DOHH2 (cell line): Measurements from ENCODE around the gene PEMT.

Source experiments
- H3F3A ChIP-seq: fragments of 200-600 bp; sonication (generic), shearing (Covaris generic); 2 replicates; pipeline ENCODE4 v1.6.0; 2016; ENCODE audit warnings: antibody characterized with exemption, mild to moderate bottlenecking; ENCODE audit not compliant: control insufficient read depth, insufficient read depth
- H3K27ac ChIP-seq: fragments of 200-600 bp; sonication (generic); 2 replicates; pipeline ENCODE4 v1.5.1; 2014; ENCODE audit warnings: low read depth, mild to moderate bottlenecking, low read length, moderate library complexity
- H3K27me3 ChIP-seq: fragments of 200-600 bp; sonication (generic); 2 replicates; pipeline ENCODE4 v1.6.1; 2014; ENCODE audit warnings: mild to moderate bottlenecking, low read length, mixed read lengths; ENCODE audit not compliant: control insufficient read depth
- H3K36me3 ChIP-seq: fragments of 200-600 bp; sonication (generic); 2 replicates; pipeline ENCODE4 v1.6.1; 2014; ENCODE audit warnings: mild to moderate bottlenecking, low read length, moderate library complexity, mixed read lengths; ENCODE audit not compliant: control insufficient read depth
- H3K4me1 ChIP-seq: fragments of 200-600 bp; sonication (generic); 2 replicates; pipeline ENCODE4 v1.6.1; 2014; ENCODE audit warnings: mild to moderate bottlenecking, low read length, mixed read lengths; ENCODE audit not compliant: control insufficient read depth
- H3K4me2 ChIP-seq: fragments of 200-600 bp; sonication (generic); 2 replicates; pipeline ENCODE4 v1.6.0; 2014; ENCODE audit warnings: mild to moderate bottlenecking, low read length, moderate library complexity
- H3K4me3 ChIP-seq: fragments of 200-600 bp; sonication (generic); 2 replicates; pipeline ENCODE4 v1.5.1; 2014; ENCODE audit warnings: mild to moderate bottlenecking, low read length, mixed read lengths
- H3K79me2 ChIP-seq: fragments of 200-600 bp; sonication (generic); 2 replicates; pipeline ENCODE4 v1.6.1; 2014; ENCODE audit warnings: mild to moderate bottlenecking, low read length, mixed read lengths; ENCODE audit not compliant: control insufficient read depth
- H3K9me2 ChIP-seq: fragments of 200-600 bp; sonication (generic); replicated peaks from 2 replicates; pipeline ENCODE4 v1.6.1; 2014; ENCODE audit warnings: mild to moderate bottlenecking, low read length, mixed read lengths; ENCODE audit not compliant: control insufficient read depth
- H3K9me3 ChIP-seq: fragments of 200-600 bp; sonication (generic); 2 replicates; pipeline ENCODE4 v1.6.1; 2014; ENCODE audit warnings: antibody characterized with exemption, low read length, mixed read lengths; ENCODE audit not compliant: control insufficient read depth, insufficient read depth
- H4K20me1 ChIP-seq: fragments of 200-600 bp; sonication (generic); 2 replicates; pipeline ENCODE4 v1.6.0; 2014; ENCODE audit warnings: low read depth, mild to moderate bottlenecking, antibody characterized with exemption, low read length, moderate library complexity; ENCODE audit not compliant: control insufficient read depth, insufficient read depth
- EZH2phosphoT487 ChIP-seq: fragments of 200-600 bp; sonication (generic); IDR thresholded peaks from 2 replicates; pipeline ENCODE4 v1.6.1; 2017; ENCODE audit warnings: borderline replicate concordance, mild to moderate bottlenecking, antibody characterized with exemption, low read length, moderate library complexity, mixed read lengths
- TF ChIP-seq, protein P1 (sequence below): fragments of 200-600 bp; sonication (generic); IDR thresholded peaks from one replicate; pipeline ENCODE4 v1.5.1; 2014; ENCODE audit warnings: antibody characterized with exemption, mild to moderate bottlenecking, low read depth, low read length; ENCODE audit not compliant: poor library complexity, severe bottlenecking

PEMT gene

DNA sequence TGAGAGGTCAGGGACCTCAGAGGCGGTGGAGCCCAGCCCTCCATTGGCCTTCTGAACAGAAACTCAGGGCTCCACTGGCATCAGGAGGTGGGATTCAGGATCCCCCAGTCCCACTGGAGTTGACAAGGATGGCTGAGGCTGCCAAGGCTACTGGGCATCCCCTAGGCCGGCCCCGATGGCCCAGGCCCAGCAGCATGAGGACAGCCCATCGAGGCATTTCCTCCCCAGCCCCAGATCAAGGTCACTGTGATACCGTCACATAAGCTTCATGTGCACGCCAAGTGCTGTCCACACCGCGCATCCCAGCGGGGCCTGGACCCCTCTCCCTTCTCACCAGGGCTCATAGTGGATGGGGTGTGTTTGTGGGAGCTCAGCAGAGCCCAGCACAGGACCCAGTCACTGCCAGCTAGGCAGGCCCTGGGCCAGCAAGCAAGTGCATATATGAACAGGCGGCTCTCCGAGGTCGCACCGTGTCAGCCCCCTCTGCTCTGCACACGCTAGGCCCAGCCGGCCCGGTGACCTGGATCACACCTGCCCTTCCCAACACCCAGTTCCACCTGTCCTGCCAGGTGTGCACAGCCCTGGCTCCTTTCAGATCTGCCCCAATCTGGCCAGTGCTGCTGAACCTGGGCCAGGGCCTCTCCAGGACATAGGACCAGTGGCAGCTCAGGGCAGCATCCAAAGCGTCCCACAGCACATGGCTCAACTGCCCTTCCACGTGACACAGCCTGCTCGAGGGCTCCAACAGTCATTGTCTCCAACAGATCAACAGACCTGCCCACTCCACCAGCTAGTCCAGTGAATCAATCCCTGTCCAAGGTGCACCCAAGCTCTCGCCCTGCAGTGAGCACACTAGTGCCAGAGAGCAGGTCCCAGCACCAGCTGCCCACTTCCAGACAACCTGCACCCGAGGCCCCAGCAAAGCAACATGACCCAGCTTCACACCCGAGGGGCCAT is 62.5 kb downstream of the PEMT start:
- Histone ChIP-seq H3K4me3 (no peak overlapping the region), H3K9me3 (no peaks in the 10 kb centered on the region), H3K36me3 (no peaks in the 10 kb centered on the region), H3K4me1 (no peaks in the 10 kb centered on the region), H3K4me2 (no peak overlapping the region), H3K79me2 (no peaks in the 10 kb centered on the region), H3K27me3 (no peaks in the 10 kb centered on the region), H4K20me1 (no peaks in the 10 kb centered on the region; the same call in 1 of the 2 replicates), H3K9me2 (no peaks in the 10 kb centered on the region), H3F3A (no peaks in the 10 kb centered on the region), H3K27ac (no peak overlapping the region)
- TF ChIP-seq, protein P1, sequence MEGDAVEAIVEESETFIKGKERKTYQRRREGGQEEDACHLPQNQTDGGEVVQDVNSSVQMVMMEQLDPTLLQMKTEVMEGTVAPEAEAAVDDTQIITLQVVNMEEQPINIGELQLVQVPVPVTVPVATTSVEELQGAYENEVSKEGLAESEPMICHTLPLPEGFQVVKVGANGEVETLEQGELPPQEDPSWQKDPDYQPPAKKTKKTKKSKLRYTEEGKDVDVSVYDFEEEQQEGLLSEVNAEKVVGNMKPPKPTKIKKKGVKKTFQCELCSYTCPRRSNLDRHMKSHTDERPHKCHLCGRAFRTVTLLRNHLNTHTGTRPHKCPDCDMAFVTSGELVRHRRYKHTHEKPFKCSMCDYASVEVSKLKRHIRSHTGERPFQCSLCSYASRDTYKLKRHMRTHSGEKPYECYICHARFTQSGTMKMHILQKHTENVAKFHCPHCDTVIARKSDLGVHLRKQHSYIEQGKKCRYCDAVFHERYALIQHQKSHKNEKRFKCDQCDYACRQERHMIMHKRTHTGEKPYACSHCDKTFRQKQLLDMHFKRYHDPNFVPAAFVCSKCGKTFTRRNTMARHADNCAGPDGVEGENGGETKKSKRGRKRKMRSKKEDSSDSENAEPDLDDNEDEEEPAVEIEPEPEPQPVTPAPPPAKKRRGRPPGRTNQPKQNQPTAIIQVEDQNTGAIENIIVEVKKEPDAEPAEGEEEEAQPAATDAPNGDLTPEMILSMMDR, result no peak
- no peak for TF ChIP-seq EZH2phosphoT487

DNA sequence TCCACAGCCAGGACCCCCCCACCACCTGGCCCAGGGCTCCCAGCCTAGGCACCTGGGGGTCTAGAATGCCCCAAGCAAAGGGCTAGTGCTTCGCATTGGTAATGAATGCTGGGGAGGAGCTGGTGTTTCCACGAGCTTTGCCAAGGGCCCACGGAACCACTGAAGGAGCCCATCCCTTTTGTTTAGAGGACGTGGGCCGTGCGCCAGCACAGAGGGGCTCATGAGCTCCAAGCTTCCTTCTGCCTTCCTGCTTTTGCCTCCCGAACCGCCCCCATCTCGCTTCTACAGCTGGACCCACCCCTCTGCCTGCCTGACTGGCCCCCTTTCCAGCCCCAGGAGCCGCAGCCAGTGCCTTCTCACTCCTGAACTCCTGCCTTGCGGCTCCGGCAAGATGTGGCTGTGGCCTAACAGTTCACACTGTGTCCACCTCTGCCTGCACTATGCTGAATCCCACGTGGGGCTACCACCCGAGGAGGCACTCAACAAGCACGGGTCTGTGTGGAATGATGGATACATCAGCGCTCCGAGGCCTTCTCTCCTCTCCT is 63.5 kb downstream of the PEMT start:
- no peaks in the 10 kb centered on the region for H3K27me3 ChIP-seq
- H3K79me2 ChIP-seq, result no peaks in the 10 kb centered on the region
- TF ChIP-seq EZH2phosphoT487, result no peak
- TF ChIP-seq, protein P1, result no peak
- H4K20me1 ChIP-seq, result no peaks in the 10 kb centered on the region; the same call in 1 of the 2 replicates
- H3K4me2 ChIP-seq, result no peak overlapping the region
- no peaks in the 10 kb centered on the region for H3F3A ChIP-seq
- no peak overlapping the region for H3K4me3 ChIP-seq
- H3K27ac ChIP-seq, result no peak overlapping the region
- H3K4me1 ChIP-seq, result no peaks in the 10 kb centered on the region
- no peaks in the 10 kb centered on the region for H3K9me2 ChIP-seq
- no peaks in the 10 kb centered on the region for H3K9me3 ChIP-seq
- H3K36me3 ChIP-seq, result no peaks in the 10 kb centered on the region

DNA sequence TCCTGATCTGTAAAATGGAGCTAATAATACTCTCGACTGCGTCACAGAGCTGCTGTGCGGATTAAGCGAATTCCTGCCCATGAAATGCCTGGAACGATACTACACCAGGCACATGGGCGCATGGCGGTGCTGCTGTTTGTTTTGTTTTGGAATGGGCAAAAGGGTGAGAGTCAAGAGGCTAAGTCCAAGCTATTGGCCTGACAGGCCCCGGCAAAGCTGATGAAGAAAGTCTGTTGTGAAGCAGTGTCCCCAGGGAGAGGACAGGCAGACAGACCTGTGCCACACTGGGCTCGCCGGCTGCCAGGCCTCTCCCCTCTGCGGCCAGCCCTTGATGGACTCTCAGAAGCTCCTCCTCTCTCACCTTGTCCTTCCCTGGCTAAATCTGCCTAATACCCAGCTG is 64.0 kb downstream of the PEMT start:
- no peak overlapping the region for H3K4me2 ChIP-seq
- H3K9me2 ChIP-seq, result no peaks in the 10 kb centered on the region

More for the DNA sequence above, 64.0 kb downstream of the PEMT start:
- Histone ChIP-seq H3F3A (no peaks in the 10 kb centered on the region), H3K27me3 (no peaks in the 10 kb centered on the region), H4K20me1 (no peaks in the 10 kb centered on the region; the same call in 1 of the 2 replicates), H3K36me3 (no peaks in the 10 kb centered on the region), H3K9me3 (no peaks in the 10 kb centered on the region), H3K79me2 (no peaks in the 10 kb centered on the region), H3K4me1 (no peaks in the 10 kb centered on the region), H3K27ac (no peak overlapping the region), H3K4me3 (no peak overlapping the region)
- TF ChIP-seq EZH2phosphoT487, result no peak
- TF ChIP-seq, protein P1, result no peak
